Neuronal stem cell (in vitro differentiated cells): Measurements from ENCODE around the gene TNPO2.
"Not testable (repeated sequence)": the region's sequence is repeated elsewhere in the genome, so short reads cannot be mapped to it uniquely, and the experiment has no call there.

ENCODE experiments used
- DNase-seq: peaks from one replicate; pipeline ENCODE4 v3.0.0-alpha.2; 2013; ENCODE audit warnings: low spot score
- H2AFZ ChIP-seq: one replicate; pipeline ENCODE4 v1.6.1; 2013; ENCODE audit warnings: mild to moderate bottlenecking, low read length, inconsistent platforms
- H2AK5ac ChIP-seq: 2 replicates; pipeline ENCODE4 v1.6.1; 2013; ENCODE audit warnings: low read depth, mild to moderate bottlenecking, inconsistent platforms, low read length, moderate library complexity, mixed read lengths
- H2BK120ac ChIP-seq: 2 replicates; pipeline ENCODE4 v1.6.1; 2013; ENCODE audit warnings: low read depth, mild to moderate bottlenecking, inconsistent platforms, low read length, moderate library complexity, mixed read lengths
- H2BK12ac ChIP-seq: one replicate; pipeline ENCODE4 v1.6.1; 2013; ENCODE audit warnings: low read length, inconsistent platforms
- H2BK15ac ChIP-seq: 2 replicates; pipeline ENCODE4 v1.6.1; 2013; ENCODE audit warnings: mild to moderate bottlenecking, low read length, inconsistent platforms, mixed read lengths
- H2BK5ac ChIP-seq: one replicate; pipeline ENCODE4 v1.6.1; 2013; ENCODE audit warnings: inconsistent platforms, mild to moderate bottlenecking, low read length, moderate library complexity
- H3K14ac ChIP-seq: one replicate; pipeline ENCODE4 v1.6.1; 2013; ENCODE audit warnings: low read length, inconsistent platforms
- H3K18ac ChIP-seq: 2 replicates; pipeline ENCODE4 v1.6.1; 2013; ENCODE audit warnings: low read length, inconsistent platforms
- H3K23ac ChIP-seq: 2 replicates; pipeline ENCODE4 v1.6.1; 2013; ENCODE audit warnings: low read depth, mild to moderate bottlenecking, mixed read lengths, low read length, inconsistent platforms; ENCODE audit not compliant: poor library complexity
- H3K27ac ChIP-seq: replicated peaks from 3 replicates; pipeline ENCODE4 v1.5.1; 2013; ENCODE audit warnings: low read length, inconsistent platforms
- H3K27me3 ChIP-seq, 3 experiments: 2 replicates each; pipeline ENCODE4 v1.6.1; 2013; ENCODE audit warnings: low read length in 3 of 3, mild to moderate bottlenecking in 2 of 3, inconsistent platforms in 1 of 3, low read depth in 1 of 3, mixed read lengths in 1 of 3, moderate library complexity in 1 of 3; ENCODE audit not compliant: control insufficient read depth in 3 of 3, insufficient read depth in 3 of 3
- H3K36me3 ChIP-seq, 2 donors: replicated peaks in 1 of 2; 2 replicates each; pipeline ENCODE4 v1.6.1; 2013; ENCODE audit warnings: low read length in 2 of 2; ENCODE audit not compliant: control insufficient read depth in 2 of 2, insufficient read depth in 2 of 2
- H3K4ac ChIP-seq: 2 replicates; pipeline ENCODE4 v1.6.1; 2013; ENCODE audit warnings: inconsistent platforms, mild to moderate bottlenecking, low read length, moderate library complexity
- H3K4me1 ChIP-seq, 2 donors: 1 replicate in 1 of 2; 2 replicates in 1 of 2; pipeline ENCODE4 v1.6.1; 2013; ENCODE audit warnings: low read length in 2 of 2, low read depth in 1 of 2; ENCODE audit not compliant: control insufficient read depth in 2 of 2, insufficient read depth in 1 of 2
- H3K4me2 ChIP-seq: one replicate; pipeline ENCODE4 v1.6.1; 2013; ENCODE audit warnings: mild to moderate bottlenecking, low read length, inconsistent platforms; ENCODE audit not compliant: insufficient read depth, poor library complexity, severe bottlenecking
- H3K4me3 ChIP-seq, 2 donors: 2 replicates each; pipeline ENCODE4 v1.5.1; 2013; ENCODE audit warnings: low read length in 2 of 2, mild to moderate bottlenecking in 2 of 2, inconsistent platforms in 1 of 2, moderate library complexity in 1 of 2
- H3K79me1 ChIP-seq: one replicate; pipeline ENCODE4 v1.6.1; 2013; ENCODE audit warnings: low read depth, mild to moderate bottlenecking, inconsistent platforms, low read length, moderate library complexity
- H3K9ac ChIP-seq: one replicate; pipeline ENCODE4 v1.6.1; 2013; ENCODE audit warnings: mild to moderate bottlenecking, low read depth, low read length, inconsistent platforms; ENCODE audit not compliant: poor library complexity
- H3K9me3 ChIP-seq, 2 donors: replicated peaks in 1 of 2; 2 replicates each; pipeline versions ENCODE3 to v1.6.1; 2013; ENCODE audit warnings: low read length in 2 of 2, mild to moderate bottlenecking in 2 of 2, inconsistent platforms in 1 of 2, low read depth in 1 of 2, mixed read lengths in 1 of 2, moderate library complexity in 1 of 2; ENCODE audit not compliant: control insufficient read depth in 2 of 2, insufficient read depth in 1 of 2
- H4K8ac ChIP-seq: one replicate; pipeline ENCODE4 v1.6.1; 2013; ENCODE audit warnings: low read depth, mild to moderate bottlenecking, inconsistent platforms, low read length, moderate library complexity
- H4K91ac ChIP-seq: one replicate; pipeline ENCODE4 v1.6.1; 2013; ENCODE audit warnings: low read length, low read depth, mild to moderate bottlenecking, inconsistent platforms; ENCODE audit not compliant: poor library complexity
- WGBS, 2 donors: extraction: QIAGEN DNeasy Blood & Tissue Kit; methylation state at CpG; one replicate each; pipeline ENCODE4 v1.1.7; 2013; ENCODE audit warnings: missing lambda C conversion rate in 2 of 2, mixed read lengths in 1 of 2; ENCODE audit not compliant: insufficient read length in 2 of 2, insufficient replicate concordance in 1 of 2; ENCODE audit errors: extremely low coverage in 2 of 2; 5-methylcytosine and 5-hydroxymethylcytosine counted together

The TNPO2 gene

DNA sequence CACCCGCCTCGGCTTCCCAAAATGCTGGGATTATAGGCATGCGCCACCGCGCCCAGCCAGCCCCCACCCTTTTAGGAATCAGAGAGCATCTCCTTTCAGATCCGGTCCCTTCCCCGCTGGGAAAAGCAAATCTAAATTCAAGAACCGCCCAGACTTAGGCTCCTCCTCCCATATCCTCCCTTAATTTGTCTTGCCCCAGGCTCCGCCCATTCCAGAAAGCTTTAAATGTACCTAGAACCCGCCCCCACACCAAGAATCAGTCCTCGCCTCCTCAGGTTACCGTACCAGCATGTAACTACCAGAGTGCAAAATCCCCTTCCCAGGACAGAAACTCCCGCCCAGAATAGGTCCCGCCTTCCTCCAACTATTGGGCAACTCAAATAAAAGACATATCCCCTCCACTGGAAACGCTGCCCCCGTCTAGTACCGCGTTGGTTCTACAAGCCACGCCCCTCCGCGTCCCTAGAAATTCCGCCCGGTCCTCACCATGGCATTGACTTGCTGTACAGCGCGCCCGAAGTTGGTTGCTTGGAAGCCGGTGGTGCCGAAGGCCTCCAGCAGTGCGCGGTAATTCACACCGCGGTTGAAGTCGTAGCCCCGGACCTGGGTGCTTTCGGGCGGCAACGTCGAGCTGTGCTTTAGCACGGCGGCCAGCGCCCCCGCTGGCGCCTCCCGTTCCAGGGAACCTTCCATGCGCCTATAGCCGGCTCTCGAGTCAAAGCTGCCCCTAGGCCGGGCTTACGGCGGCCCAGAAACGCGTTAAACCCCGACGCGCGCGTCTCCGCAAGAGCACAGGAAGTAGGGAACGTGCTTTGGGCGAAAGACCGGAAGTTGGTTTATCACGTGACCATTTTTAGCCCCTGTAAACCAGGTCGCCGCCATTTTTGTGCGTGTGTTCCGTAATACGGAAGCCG, 42.4 kb downstream of the TNPO2 start, which contains the start of gene DHPS:
Gene DHPS, minus strand, starts transcription at position 807 of the 914 bp plus-strand sequence. Its CDS starts 114 bp downstream, at position 693.
- H2AFZ ChIP-seq = peak within 1 kb of the TSS; percentile 95
- peak within 1 kb of the TSS; percentile 97 for H2BK15ac ChIP-seq
- peak within 1 kb of the TSS; percentile 52 for H3K4me2 ChIP-seq
- H3K18ac ChIP-seq = peak within 1 kb of the TSS; percentile 99
- peak within 1 kb of the TSS; percentile 100 for H3K4ac ChIP-seq
- no peak within 1 kb of the TSS for H2BK120ac ChIP-seq
- H3K79me1 ChIP-seq = peaks cover 7% of the 10 kb centered on the region
- no CpG with 5 or more reads among the region's 68 CpGs for WGBS, 2 donors
- H2BK5ac ChIP-seq = peak within 1 kb of the TSS; percentile 99
- H3K27ac ChIP-seq = peak within 1 kb of the TSS; percentile 100
- no peak within 1 kb of the TSS for H4K8ac ChIP-seq
- peaks cover 27 to 39% of the 10 kb centered on the region in 2 donors for H3K36me3 ChIP-seq
- peaks cover 0 to 2% of the 10 kb centered on the region in 2 donors for H3K4me1 ChIP-seq
- peak within 1 kb of the TSS; percentile 84 to 93 for H3K4me3 ChIP-seq
- no peak within 1 kb of the TSS for H2BK12ac ChIP-seq
- H3K9me3 ChIP-seq = no peaks in the 10 kb centered on the region
- DNase-seq = peak; percentile 95
- H3K9ac ChIP-seq = peak within 1 kb of the TSS; percentile 95
- H4K91ac ChIP-seq = no peak within 1 kb of the TSS
- H3K27me3 ChIP-seq = no peaks in the 10 kb centered on the region
- peak within 1 kb of the TSS; percentile 87 for H3K23ac ChIP-seq
- H3K14ac ChIP-seq = peak within 1 kb of the TSS; percentile 99
- peak within 1 kb of the TSS; percentile 86 for H2AK5ac ChIP-seq

DNA sequence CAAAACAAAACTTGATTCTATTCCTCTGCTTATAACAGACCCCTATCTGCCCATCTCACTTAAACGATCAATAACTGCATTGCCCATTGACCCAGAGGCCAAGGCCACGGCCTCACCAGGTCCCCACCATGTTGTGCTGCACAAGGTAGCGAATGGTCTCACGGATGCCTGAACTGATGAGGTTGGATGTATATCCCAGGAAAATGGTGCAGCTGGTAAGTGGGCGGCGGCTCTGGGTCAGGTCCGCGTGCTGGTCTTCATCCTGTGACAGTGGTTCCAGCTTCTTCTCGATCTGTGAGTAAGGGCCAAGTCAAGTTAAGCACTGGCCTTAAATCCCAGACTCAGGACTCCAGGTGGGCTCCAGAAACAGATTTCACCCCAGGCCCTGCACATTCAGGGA, 43.7 kb downstream of the TNPO2 start:
- Histone ChIP-seq H2BK15ac (no peak overlapping the region), H3K9me3 (no peaks in the 10 kb centered on the region), H2BK12ac (no peak overlapping the region), H3K4ac (no peak overlapping the region), H3K4me3 (no peak overlapping the region), H3K23ac (no peak overlapping the region), H3K36me3 (peaks cover 38 to 52% of the 10 kb centered on the region in 2 donors), H3K27ac (no peak overlapping the region), H3K27me3 (no peaks in the 10 kb centered on the region), H3K79me1 (peaks cover 7% of the 10 kb centered on the region), H2BK5ac (no peak overlapping the region), H2BK120ac (no peak overlapping the region), H2AK5ac (no peak overlapping the region), H3K4me1 (peaks cover 0 to 2% of the 10 kb centered on the region in 2 donors), H4K91ac (no peak overlapping the region), H3K14ac (no peak overlapping the region), H3K9ac (no peak overlapping the region), H4K8ac (no peak overlapping the region), H3K4me2 (no peak overlapping the region), H2AFZ (no peak overlapping the region), H3K18ac (no peak overlapping the region)
- no peak for DNase-seq
- WGBS, 2 donors = no CpG with 5 or more reads among the region's 9 CpGs

DNA sequence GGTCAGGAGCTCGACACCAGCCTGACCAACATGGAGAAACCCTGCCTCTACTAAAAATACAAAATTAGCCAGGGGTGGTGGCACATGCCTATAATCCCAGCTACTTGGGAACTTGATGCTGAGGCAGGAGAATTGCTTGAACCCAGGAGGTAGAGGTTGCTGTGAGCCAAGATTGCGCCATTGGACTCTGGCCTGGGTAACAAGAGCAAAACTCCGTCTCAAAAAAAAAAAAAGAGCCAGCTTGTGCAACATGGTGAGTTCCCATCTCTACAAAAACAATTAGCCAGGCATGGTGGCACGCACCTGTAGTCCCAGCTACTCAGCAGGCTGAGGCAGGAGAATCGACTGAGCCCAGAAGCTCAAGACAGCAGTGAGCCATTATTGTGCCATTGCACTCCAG, 45.7 kb downstream of the TNPO2 start:
- not testable (repeated sequence) for H3K23ac ChIP-seq, H3K14ac ChIP-seq, H4K91ac ChIP-seq, H3K9ac ChIP-seq, H3K9me3 ChIP-seq, H3K4me1 ChIP-seq, H2BK5ac ChIP-seq, H3K79me1 ChIP-seq, DNase-seq, H3K27me3 ChIP-seq, H3K18ac ChIP-seq, H2BK12ac ChIP-seq, H3K4ac ChIP-seq, H3K4me2 ChIP-seq, H3K4me3 ChIP-seq, H2AK5ac ChIP-seq, H3K27ac ChIP-seq, H2AFZ ChIP-seq, H2BK15ac ChIP-seq, H4K8ac ChIP-seq, H2BK120ac ChIP-seq
- no CpG with 5 or more reads among the region's 5 CpGs for WGBS, 2 donors
- peaks cover 49 to 69% of the 10 kb centered on the region in 2 donors for H3K36me3 ChIP-seq

DNA sequence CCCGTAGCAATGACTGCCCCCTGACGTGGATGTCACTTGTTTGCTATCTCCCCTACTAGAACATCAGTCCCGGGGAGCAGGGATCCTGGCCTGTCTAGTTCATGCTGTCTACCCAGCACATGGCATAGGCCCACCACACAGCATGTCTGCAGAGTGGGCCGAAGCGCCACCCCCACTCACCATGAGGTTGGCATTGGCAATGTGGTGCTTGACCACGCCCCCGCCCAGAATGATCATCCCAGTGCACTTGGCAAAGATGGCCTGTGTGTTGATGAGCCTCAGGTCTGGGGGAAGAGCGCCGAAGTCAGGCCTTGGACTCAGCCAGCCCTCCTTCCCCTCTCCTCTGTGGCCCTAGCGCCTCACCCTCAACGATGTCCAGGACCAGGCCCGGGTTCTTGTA, 46.8 kb downstream of the TNPO2 start:
- no peak overlapping the region for H4K91ac ChIP-seq
- no peak for DNase-seq
- WGBS, 2 donors = no CpG with 5 or more reads among the region's 12 CpGs
- H2AK5ac ChIP-seq = no peak overlapping the region
- no peak overlapping the region for H3K18ac ChIP-seq
- no peak overlapping the region for H2AFZ ChIP-seq
- no peak overlapping the region for H2BK5ac ChIP-seq
- H3K9ac ChIP-seq = no peak overlapping the region
- H4K8ac ChIP-seq = peak overlapping the region; percentile 32
- H2BK15ac ChIP-seq = no peak overlapping the region
- peaks cover 57 to 79% of the 10 kb centered on the region in 2 donors for H3K36me3 ChIP-seq
- H2BK12ac ChIP-seq = no peak overlapping the region
- no peak overlapping the region for H3K4me2 ChIP-seq
- H3K4me1 ChIP-seq = peaks cover 0 to 2% of the 10 kb centered on the region in 2 donors
- no peak overlapping the region for H3K23ac ChIP-seq
- no peaks in the 10 kb centered on the region for H3K9me3 ChIP-seq
- H3K27ac ChIP-seq = no peak overlapping the region
- no peak overlapping the region for H2BK120ac ChIP-seq
- no peak overlapping the region for H3K4ac ChIP-seq
- H3K4me3 ChIP-seq = no peak overlapping the region
- no peak overlapping the region for H3K14ac ChIP-seq
- no peaks in the 10 kb centered on the region for H3K27me3 ChIP-seq
- peaks cover 10% of the 10 kb centered on the region for H3K79me1 ChIP-seq
